AG10803 (cell line): ENCODE measurements around the gene SRGAP3.

Experiments
- DNase-seq: peaks from one replicate; pipeline ENCODE4 v3.0.0; 2010; ENCODE audit warnings: low read depth
- H3K4me3 ChIP-seq: 2 replicates; pipeline ENCODE4 v1.5.1; 2011; ENCODE audit warnings: mild to moderate bottlenecking, low read length, control low read depth
- CTCF ChIP-seq: conservative IDR thresholded peaks from 2 replicates; pipeline ENCODE4 v1.5.1; 2011; ENCODE audit warnings: mild to moderate bottlenecking, low read length, control low read depth, inconsistent platforms

Gene SRGAP3

DNA sequence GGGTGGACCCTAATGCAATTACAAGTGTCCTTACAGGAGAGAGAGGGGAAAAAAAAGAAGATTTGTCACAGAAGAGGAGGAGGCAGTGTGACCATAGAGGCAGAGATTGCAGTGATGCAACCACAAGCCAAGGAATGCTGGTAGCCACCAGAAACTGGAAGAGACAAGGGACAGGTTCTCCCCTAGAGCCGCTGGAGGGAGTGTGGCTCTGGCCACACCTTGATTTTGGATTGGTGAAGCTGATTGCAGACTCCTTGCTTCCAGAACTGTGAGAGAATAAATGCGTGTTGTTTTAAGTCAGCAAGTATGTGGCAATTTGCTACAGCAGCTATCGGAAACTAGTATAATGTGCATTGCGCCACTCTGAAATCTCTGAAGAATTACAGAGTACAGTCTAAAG lies 110.1 kb downstream of the SRGAP3 start:
- no peak for DNase-seq
- no peak for TF ChIP-seq CTCF
- no peak overlapping the region for H3K4me3 ChIP-seq

DNA sequence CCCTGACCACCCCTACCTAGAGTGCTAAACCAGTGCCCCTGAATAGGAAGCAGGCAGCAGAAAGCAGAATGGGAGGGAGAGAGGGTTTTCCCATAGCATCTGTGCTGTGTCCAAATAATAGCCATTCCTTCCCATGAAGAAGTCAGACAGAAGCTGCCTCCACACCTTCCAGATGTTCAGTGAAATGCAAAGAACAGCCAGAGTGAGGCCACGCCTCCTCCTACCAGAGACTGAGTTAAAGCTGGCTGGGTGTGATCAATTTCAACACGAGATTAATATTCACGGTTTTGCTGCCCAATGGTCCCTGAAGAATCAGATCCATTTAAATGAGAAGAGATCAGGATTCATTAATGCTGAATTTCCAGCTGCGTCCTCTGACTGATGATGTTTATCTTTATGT lies 111.8 kb downstream of the SRGAP3 start:
- H3K4me3 ChIP-seq = no peak overlapping the region
- DNase-seq = no peak
- no peak for TF ChIP-seq CTCF

DNA sequence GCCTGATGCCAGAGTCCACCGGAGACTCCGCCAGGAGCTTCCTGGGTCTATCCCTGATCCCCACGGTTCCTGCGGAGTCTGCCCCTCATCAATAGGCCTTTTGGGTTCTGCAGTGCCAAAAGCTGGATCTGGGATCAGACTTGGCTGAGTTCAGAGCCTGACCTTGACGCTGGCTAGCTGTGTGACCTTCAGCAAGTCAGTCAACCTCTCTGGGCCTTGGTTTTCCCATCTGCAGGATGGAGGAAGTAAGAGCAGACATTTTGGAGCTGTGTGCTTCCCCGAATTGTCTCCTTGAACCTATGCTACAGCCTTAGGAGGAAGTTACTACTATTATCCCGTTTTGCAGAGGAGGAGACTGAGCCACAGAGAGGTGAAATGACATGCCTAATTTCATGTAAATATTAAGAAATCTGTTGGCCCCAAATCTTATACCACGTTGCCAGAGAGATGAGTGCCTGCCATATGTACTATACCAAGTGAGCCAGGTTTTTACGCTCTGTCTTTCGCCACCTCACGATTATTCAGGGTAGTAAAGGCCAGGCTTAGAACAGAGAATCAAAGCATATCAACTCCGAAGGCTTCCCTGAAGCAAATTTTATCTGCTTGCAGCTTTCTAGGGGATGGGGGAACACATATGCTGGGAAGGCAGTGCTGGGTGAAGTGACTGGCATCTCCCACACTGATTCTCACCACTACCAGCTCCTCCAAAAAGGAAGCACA lies 112.5 kb downstream of the SRGAP3 start:
- no peak for DNase-seq
- no peak for TF ChIP-seq CTCF

DNA sequence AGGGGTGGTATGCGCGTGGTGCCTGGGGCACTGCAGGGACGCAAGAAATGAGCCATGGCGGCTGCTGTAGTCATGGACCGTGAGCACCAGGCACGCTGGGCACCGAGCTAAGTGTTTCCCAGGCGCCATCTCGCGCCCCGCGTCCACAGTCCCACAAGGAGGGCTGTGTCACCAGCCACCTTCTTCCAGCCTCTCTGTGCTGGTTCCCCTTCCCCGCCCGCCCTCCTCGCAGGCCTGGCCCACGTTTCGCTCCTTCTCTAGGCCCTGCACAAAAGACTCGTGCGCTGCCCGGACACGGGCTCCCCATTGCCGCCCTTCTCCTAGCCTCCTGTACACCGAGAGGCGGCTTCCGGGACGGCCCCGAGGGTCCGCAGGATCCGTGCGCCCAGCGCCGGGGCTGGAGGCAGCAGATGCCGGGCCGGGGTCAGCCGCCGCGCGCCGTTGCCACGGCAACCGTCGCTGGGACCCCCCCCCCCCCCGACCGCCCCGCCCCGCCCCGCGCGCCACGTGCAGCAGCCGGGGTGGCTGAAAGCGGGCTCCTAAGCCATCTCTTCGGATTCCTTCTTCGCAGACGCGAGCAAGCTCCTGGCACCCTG lies 113.4 kb downstream of the SRGAP3 start:
- no peak for TF ChIP-seq CTCF
- no peak for DNase-seq
- H3K4me3 ChIP-seq = no peak overlapping the region

More for the DNA sequence above, 112.5 kb downstream of the SRGAP3 start:
- H3K4me3 ChIP-seq = no peak overlapping the region

- DNase-seq = no peak
- H3K4me3 ChIP-seq = no peak overlapping the region
Measured at GRCh38 chr3:9135526-9135925, 113.9 kb downstream of the SRGAP3 start.

DNA sequence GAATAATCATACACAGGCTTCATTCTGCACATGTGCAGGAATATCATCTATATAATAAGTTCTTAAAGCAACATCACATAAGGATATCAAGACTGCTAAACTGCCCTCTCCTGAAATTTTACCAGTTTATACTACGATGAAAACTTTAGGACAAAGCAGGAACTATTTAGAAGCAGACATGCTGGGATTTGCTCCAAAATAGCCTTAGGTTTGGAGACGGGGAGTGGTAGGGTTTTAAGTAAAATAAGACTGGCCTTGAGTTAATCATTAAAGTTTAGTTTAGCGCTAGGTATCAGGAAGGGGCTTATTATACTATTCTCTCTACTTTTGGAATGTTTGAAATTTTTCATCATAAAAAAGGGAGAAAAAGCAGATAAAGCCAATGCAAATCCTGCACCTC lies 115.8 kb downstream of the SRGAP3 start:
- DNase-seq = no peak
- no peak overlapping the region for H3K4me3 ChIP-seq
- TF ChIP-seq CTCF = no peak

More at GRCh38 chr3:9135526-9135925, 113.9 kb downstream of the SRGAP3 start:
- no peak for TF ChIP-seq CTCF
